K562 (cell line): ENCODE results near the gene IRS2. TPM values are rescaled to one million over a fixed set of nuclear protein-coding genes. Genes with fewer than 3 reads are reported as not detected.

Experiments
- ATAC-seq: fragments of 200-7000 bp; cut with Tn5 transposase; 3 replicates; pipeline ENCODE4 v1.9.1; 2020; ENCODE audit warnings: moderate library complexity
- BruUV-seq: library from RNA; stranded (reverse); fragments of 400-500 nt; replicated peaks from 2 replicates; lab custom pipeline; 2021; lab: Mats Ljungman, UMichigan
- CTCF ChIA-PET: fragments of 300-600 bp; formaldehyde crosslinking; extraction: SDS; loops from one replicate; lab custom pipeline; 2021; ENCODE audit warnings: low intra/inter-chr PET ratio; lab: Yijun Ruan, JAX
- POLR2A ChIA-PET: fragments of 300-600, 350-650 bp; sonication (Branson Sonifier 250); formaldehyde crosslinking; extraction: SDS; loops from one replicate; lab custom pipeline; 2021; ENCODE audit warnings: antibody characterized with exemption, inconsistent platforms; lab: Yijun Ruan, JAX
- DNase-seq, 4 experiments: peaks; one replicate each; pipeline versions ENCODE4 v3.0.0 to v3.0.0-alpha.2; 2011 to 2018; ENCODE audit warnings: low spot score in 3 of 4, mixed read lengths in 3 of 4; ENCODE audit errors: extremely low read depth in 1 of 4
- FAIRE-seq: peaks from 2 replicates; lab custom pipeline; 2011; peaks lifted over from hg19 to GRCh38; lab: Jason Lieb, UNC
- H2AFZ ChIP-seq: 2 replicates; pipeline ENCODE4 v1.6.0; 2011; ENCODE audit warnings: low read depth, low read length, control low read depth, inconsistent platforms
- H3K27ac ChIP-seq: fragments of 200-600 bp; 3 replicates; pipeline ENCODE4 v1.8.0; 2011; ENCODE audit warnings: low read depth, mild to moderate bottlenecking, control low read depth, inconsistent platforms, low read length, moderate library complexity, mixed read lengths; ENCODE audit errors: extremely low read depth
- H3K27me3 ChIP-seq, 2 experiments: fragments of 300-600 bp in 1 of 2; 2 replicates in 1 of 2; 3 replicates in 1 of 2; pipeline versions ENCODE4 v1.6.0 to v1.8.0; 2011; ENCODE audit warnings: inconsistent platforms in 2 of 2, low read length in 2 of 2, mild to moderate bottlenecking in 1 of 2, mixed read lengths in 1 of 2, moderate library complexity in 1 of 2; ENCODE audit not compliant: control insufficient read depth in 2 of 2, insufficient read depth in 2 of 2
- H3K36me3 ChIP-seq: fragments of 300-600 bp; 3 replicates; pipeline ENCODE4 v1.8.0; 2011; ENCODE audit warnings: mild to moderate bottlenecking, low read length, inconsistent platforms; ENCODE audit not compliant: control insufficient read depth, insufficient read depth
- H3K4me1 ChIP-seq, 2 experiments: fragments of 200-600 bp in 1 of 2; replicated peaks in 1 of 2; 2 replicates in 1 of 2; 3 replicates in 1 of 2; pipeline versions ENCODE4 v1.5.1 to v1.8.0; 2011; ENCODE audit warnings: inconsistent platforms in 2 of 2, low read length in 2 of 2, mild to moderate bottlenecking in 1 of 2, mixed read lengths in 1 of 2, moderate library complexity in 1 of 2; ENCODE audit not compliant: control insufficient read depth in 2 of 2, insufficient read depth in 2 of 2
- H3K4me2 ChIP-seq: 2 replicates; pipeline ENCODE4 v1.6.1; 2011; ENCODE audit warnings: low read length, control low read depth, inconsistent platforms, mixed read lengths; ENCODE audit not compliant: insufficient read depth
- H3K4me3 ChIP-seq: fragments of 200-600 bp; sonication (generic), shearing (Covaris generic); 2 replicates; pipeline ENCODE4 v1.5.1; 2016; ENCODE audit warnings: control low read depth, inconsistent platforms
- H3K79me2 ChIP-seq: fragments of 200-600 bp; 3 replicates; pipeline ENCODE4 v1.8.0; 2011; ENCODE audit warnings: low read length, inconsistent platforms; ENCODE audit not compliant: control insufficient read depth, insufficient read depth
- H3K9ac ChIP-seq, 2 experiments: 2 replicates each; pipeline versions ENCODE4 v1.6.0 to v1.6.1; 2011; ENCODE audit warnings: low read depth in 2 of 2, low read length in 2 of 2, control low read depth in 1 of 2, inconsistent platforms in 1 of 2, mild to moderate bottlenecking in 1 of 2, mixed read lengths in 1 of 2; ENCODE audit not compliant: insufficient read depth in 1 of 2
- H3K9me1 ChIP-seq: one replicate; pipeline ENCODE4 v1.6.0; 2011; ENCODE audit warnings: inconsistent platforms, mild to moderate bottlenecking, low read length, moderate library complexity; ENCODE audit not compliant: control insufficient read depth, insufficient read depth
- H3K9me3 ChIP-seq: replicated peaks from 2 replicates; pipeline ENCODE4 v1.5.1; 2011; ENCODE audit warnings: low read depth, low read length, inconsistent platforms; ENCODE audit not compliant: control insufficient read depth, insufficient read depth
- H4K20me1 ChIP-seq: replicated peaks from 2 replicates; pipeline ENCODE4 v1.6.1; 2011; ENCODE audit warnings: low read length, inconsistent platforms, mixed read lengths; ENCODE audit not compliant: control insufficient read depth, insufficient read depth
- CCAR2 ChIP-seq: fragments of 200-400 bp; formaldehyde crosslinking; IDR thresholded peaks from 2 replicates; pipeline ENCODE4 v1.6.1; 2017; ENCODE audit warnings: mild to moderate bottlenecking, low read depth, low read length
- ELK1 ChIP-seq: sonication (generic); formaldehyde crosslinking; IDR thresholded peaks from 2 replicates; pipeline ENCODE4 v1.8.1; 2022; ENCODE audit warnings: missing genetic modification reagents
- KDM4B ChIP-seq, 2 experiments: fragments of 450-650 bp in 1 of 2; sonication (generic) in 1 of 2; IDR thresholded peaks; 2 replicates each; pipeline ENCODE4 v1.6.1; 2016 to 2017; ENCODE audit warnings: borderline replicate concordance in 2 of 2, antibody characterized with exemption in 1 of 2, low read depth in 1 of 2, mild to moderate bottlenecking in 1 of 2
- KDM5B ChIP-seq: fragments of 200-600 bp; sonication (generic); IDR thresholded peaks from 2 replicates; pipeline ENCODE4 v1.6.1; 2012; ENCODE audit warnings: low read depth, mild to moderate bottlenecking, moderate library complexity, low read length, control low read depth, inconsistent platforms; ENCODE audit not compliant: insufficient replicate concordance
- NFRKB ChIP-seq: fragments of 450-650 bp; IDR thresholded peaks from 2 replicates; pipeline ENCODE4 v1.6.1; 2016; ENCODE audit warnings: low read depth
- RBM15 ChIP-seq: fragments of 200-400 bp; formaldehyde crosslinking; IDR thresholded peaks from 2 replicates; pipeline ENCODE4 v1.6.1; 2018; ENCODE audit warnings: mild to moderate bottlenecking, low read length, moderate library complexity; ENCODE audit not compliant: insufficient read depth
- RHOXF2B ChIP-seq: fragments of 250-450 bp; sonication (Bioruptor Pico); conservative IDR thresholded peaks from 2 replicates; pipeline ENCODE4 v1.5.1; 2021
- TAL1 ChIP-seq: fragments of 450-650 bp; IDR thresholded peaks from 2 replicates; pipeline ENCODE4 v1.6.1; 2016; ENCODE audit warnings: mild to moderate bottlenecking
- ZNF124 ChIP-seq: sonication (generic); formaldehyde crosslinking; IDR thresholded peaks from 2 replicates; pipeline ENCODE4 v1.8.1; 2022; ENCODE audit warnings: missing genetic modification reagents
- ZNF449 ChIP-seq: fragments of 250-450 bp; sonication (Bioruptor Pico); IDR thresholded peaks from 2 replicates; pipeline ENCODE4 v1.8.0; 2022; ENCODE audit warnings: moderate library complexity, mild to moderate bottlenecking, inconsistent platforms
- ZNF512 ChIP-seq: IDR thresholded peaks from 2 replicates; pipeline ENCODE4 v1.6.1; 2016; ENCODE audit warnings: missing genetic modification characterization, missing compliant biosample characterization
- ZNF668 ChIP-seq: fragments of 250-450 bp; sonication (Bioruptor Pico); IDR thresholded peaks from 2 replicates; pipeline ENCODE4 v1.8.0; 2022; ENCODE audit warnings: mild to moderate bottlenecking, inconsistent platforms
- WGBS: fragments of 100-300 bp; shearing (Covaris generic); methylation state at CpG from one replicate; pipeline ENCODE4 v1.1.6; 2016; ENCODE audit warnings: low coverage, mixed read lengths; ENCODE audit not compliant: insufficient coverage; ENCODE audit errors: missing lambda C conversion rate; 5-methylcytosine and 5-hydroxymethylcytosine counted together
- in situ Hi-C: fragments of 300-500 bp; cut with MboI; formaldehyde crosslinking; loops from 4 replicates; pipeline ENCODE4 v1.15.0; 2018; ENCODE audit warnings: inconsistent platforms, mixed read lengths
- intact Hi-C: fragments of 100-400 bp; cut with micrococcal nuclease; formaldehyde crosslinking; loops from 2 replicates; pipeline ENCODE4 v1.14.2; 2022
- polyA plus RNA-seq, 8 experiments: library from polyadenylated mRNA; depleted of rRNA in 4 of 8; stranded (reverse) in 5 of 8; unstranded in 3 of 8; fragments of >200 nt; fragmentation: Nextera tagmentation in 2 of 8; fragmentation: Illumina TruSeq in 1 of 8; extraction: Ambion mirVana in 2 of 8; extraction: Trizol in 1 of 8; gene quantifications; 2 replicates each; pipeline versions ENCODE4 v1.2.1 to v1.2.3, GENCODE V29; 2011 to 2014; ENCODE audit warnings: inconsistent platforms in 1 of 8, missing spikeins in 1 of 8
- total RNA-seq, 7 experiments: library from RNA; depleted of rRNA in 6 of 7; stranded (reverse); fragments of >200 nt in 6 of 7; fragmentation: Illumina TruSeq in 2 of 7; extraction: Trizol in 2 of 7; gene quantifications; 2 replicates each; pipeline versions ENCODE4 v1.2.1 to v1.2.3, GENCODE V29; 2011 to 2021; ENCODE audit warnings: low replicate concordance in 1 of 7

IRS2 gene
- total and polyA plus RNA-seq, 9 of the 15 experiments (the other 6 are each of a cell fraction or from before 2014, with no cell fraction given), result 0.36 to 4.6 (median 0.63) TPM

GRCh38 chr13:109755997-109756396, 30.4 kb downstream of the IRS2 start:
- H3K9ac ChIP-seq, result no peak overlapping the region
- DNase-seq (no peak), ATAC-seq (no peak), FAIRE-seq (no peak)
- no peak overlapping the region for H3K4me3 ChIP-seq
- TF ChIP-seq RHOXF2B (CRISPR knock-in tag), result no peak
- TF ChIP-seq KDM4B (IDR thresholded peaks at IDR 0.05; ENCODE audit: borderline replicate concordance in 2 of 2, low read depth in 1 of 2), result no peak
- no peak for TF ChIP-seq ZNF512 (tag)
- TF ChIP-seq ZNF449, result no peak
- TF ChIP-seq ELK1 (CRISPR knock-in tag), result no peak
- no peak for TF ChIP-seq CCAR2
- no peak for TF ChIP-seq ZNF124 (CRISPR knock-in tag)
- no peak for TF ChIP-seq KDM5B
- no peak for TF ChIP-seq NFRKB
- TF ChIP-seq RBM15, result no peak
- TF ChIP-seq TAL1, result no peak
- TF ChIP-seq ZNF668, result no peak
- no peak overlapping the region for H2AFZ ChIP-seq
- no TSS peak for BruUV-seq
- no peaks in the 10 kb centered on the region for H3K36me3 ChIP-seq
- H3K4me1 ChIP-seq, result peaks cover 2% of the 10 kb centered on the region in 2 experiments; a peak in 2 of 5 replicates
- no peak overlapping the region for H3K4me2 ChIP-seq
- CTCF ChIA-PET, result no interaction called here
- in situ Hi-C loops (no loop called here), intact Hi-C loops (no loop called here)
- H3K9me3 ChIP-seq, result no peaks in the 10 kb centered on the region
- H4K20me1 ChIP-seq, result no peaks in the 10 kb centered on the region
- no peaks in the 10 kb centered on the region for H3K9me1 ChIP-seq
- no peaks in the 10 kb centered on the region; the same call in 2 of the 3 replicates for H3K79me2 ChIP-seq
- H3K27ac ChIP-seq, result no peak overlapping the region
- H3K27me3 ChIP-seq, result no peaks in the 10 kb centered on the region
- POLR2A ChIA-PET, result no interaction called here
- WGBS, result 77% methylated on average over 2 of the region's 4 CpGs
